Gastroesophageal sphincter (tissue), 4 donors: ENCODE measurements around the gene VDAC1. TPM values are rescaled to one million over a fixed set of nuclear protein-coding genes. Genes with fewer than 3 reads are reported as not detected.

ENCODE experiments used
- ATAC-seq: fragments of 150-250 bp; one replicate; pipeline ENCODE4 v1.9.1; 2016; ENCODE audit warnings: mild to moderate bottlenecking, moderate library complexity
- H3K27ac ChIP-seq, 4 donors: fragments of 200-600 bp; sonication (generic) in 3 of 4; 1 replicate in 3 of 4; 2 replicates in 1 of 4; pipeline ENCODE4 v1.5.1; 2016 to 2019
- H3K27me3 ChIP-seq: fragments of 200-600 bp; sonication (generic); one replicate; pipeline ENCODE4 v1.5.1; 2019
- H3K36me3 ChIP-seq, 2 donors: fragments of 200-600 bp; sonication (generic); one replicate each; pipeline ENCODE4 v1.5.1; 2019; ENCODE audit warnings: control low read depth in 1 of 2
- H3K4me1 ChIP-seq, 3 donors: fragments of 200-600 bp; sonication (generic); 1 replicate in 2 of 3; 2 replicates in 1 of 3; pipeline ENCODE4 v1.5.1; 2016 to 2019; ENCODE audit warnings: control low read depth in 2 of 3
- H3K4me3 ChIP-seq, 2 donors: fragments of 200-600 bp; sonication (generic); one replicate each; pipeline ENCODE4 v1.5.1; 2019; ENCODE audit warnings: mild to moderate bottlenecking in 1 of 2, moderate library complexity in 1 of 2
- H3K9me3 ChIP-seq, 3 donors: fragments of 200-600 bp; sonication (generic); one replicate each; pipeline ENCODE4 v1.5.1; 2017 to 2019; ENCODE audit warnings: control low read depth in 2 of 3
- EP300 ChIP-seq: sonication (generic); formaldehyde crosslinking; IDR thresholded peaks from one replicate; pipeline ENCODE4 v1.6.1; 2017; ENCODE audit warnings: antibody characterized with exemption, mild to moderate bottlenecking
- POLR2A ChIP-seq, 2 donors: fragments of 450-650 bp; IDR thresholded peaks; one replicate each; pipeline ENCODE4 v1.6.1; 2017; ENCODE audit warnings: antibody characterized with exemption in 2 of 2, mild to moderate bottlenecking in 2 of 2, moderate library complexity in 1 of 2
- POLR2AphosphoS5 ChIP-seq: sonication (generic); formaldehyde crosslinking; IDR thresholded peaks from one replicate; pipeline ENCODE4 v1.6.1; 2017; ENCODE audit warnings: antibody characterized with exemption
- WGBS, 2 donors: methylation state at CpG; one replicate each; pipeline ENCODE4 v1.1.5; 2018; ENCODE audit warnings: low coverage in 1 of 2; 5-methylcytosine and 5-hydroxymethylcytosine counted together
- total RNA-seq, 4 donors: library from RNA; depleted of rRNA; stranded (reverse); fragments of >200 nt; gene quantifications; one replicate each; pipeline ENCODE4 v1.1.0, GENCODE V29; 2016
- TF ChIP-seq, protein P1 (sequence below), 4 experiments: fragments of 200-600 bp in 2 of 4; fragments of 450-650 bp in 2 of 4; sonication (generic) in 1 of 4; IDR thresholded peaks; one replicate each; pipeline ENCODE4 v1.5.1; 2017 to 2019; ENCODE audit warnings: antibody characterized with exemption in 4 of 4, mild to moderate bottlenecking in 2 of 4, moderate library complexity in 2 of 4

VDAC1 gene
- total RNA-seq, 4 donors from 2014 or later: 112 to 157 (median 131) TPM

GRCh38 chr5:133953568-133954145, 51.1 kb downstream of the VDAC1 start:
- Histone ChIP-seq H3K27ac (peak overlapping the region; percentile 43 to 72 (median 63)), H3K27me3 (no peaks in the 10 kb centered on the region), H3K4me3 (no peak overlapping the region), H3K4me1 (peaks cover 0 to 42% (median 4%) of the 10 kb centered on the region in 3 donors), H3K9me3 (no peaks in the 10 kb centered on the region), H3K36me3 (peaks cover 3 to 35% of the 10 kb centered on the region in 2 donors)
- ATAC-seq: no peak
- TF ChIP-seq EP300 (no peak), POLR2AphosphoS5 (no peak), POLR2A (IDR thresholded peaks at IDR 0.05) (no peak)
- TF ChIP-seq, protein P1, sequence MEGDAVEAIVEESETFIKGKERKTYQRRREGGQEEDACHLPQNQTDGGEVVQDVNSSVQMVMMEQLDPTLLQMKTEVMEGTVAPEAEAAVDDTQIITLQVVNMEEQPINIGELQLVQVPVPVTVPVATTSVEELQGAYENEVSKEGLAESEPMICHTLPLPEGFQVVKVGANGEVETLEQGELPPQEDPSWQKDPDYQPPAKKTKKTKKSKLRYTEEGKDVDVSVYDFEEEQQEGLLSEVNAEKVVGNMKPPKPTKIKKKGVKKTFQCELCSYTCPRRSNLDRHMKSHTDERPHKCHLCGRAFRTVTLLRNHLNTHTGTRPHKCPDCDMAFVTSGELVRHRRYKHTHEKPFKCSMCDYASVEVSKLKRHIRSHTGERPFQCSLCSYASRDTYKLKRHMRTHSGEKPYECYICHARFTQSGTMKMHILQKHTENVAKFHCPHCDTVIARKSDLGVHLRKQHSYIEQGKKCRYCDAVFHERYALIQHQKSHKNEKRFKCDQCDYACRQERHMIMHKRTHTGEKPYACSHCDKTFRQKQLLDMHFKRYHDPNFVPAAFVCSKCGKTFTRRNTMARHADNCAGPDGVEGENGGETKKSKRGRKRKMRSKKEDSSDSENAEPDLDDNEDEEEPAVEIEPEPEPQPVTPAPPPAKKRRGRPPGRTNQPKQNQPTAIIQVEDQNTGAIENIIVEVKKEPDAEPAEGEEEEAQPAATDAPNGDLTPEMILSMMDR (IDR thresholded peaks at IDR 0.05): no peak
- 79 to 91% methylated on average over 4 to 9 of the region's 10 CpGs for WGBS, 2 donors

- Histone ChIP-seq H3K4me1 (peaks cover 0 to 41% (median 4%) of the 10 kb centered on the region in 3 donors), H3K36me3 (peaks cover 1 to 28% of the 10 kb centered on the region in 2 donors), H3K9me3 (no peaks in the 10 kb centered on the region), H3K4me3 (no peak overlapping the region), H3K27me3 (no peaks in the 10 kb centered on the region), H3K27ac (peak overlapping the region; percentile 43 to 72 (median 63))
- TF ChIP-seq POLR2AphosphoS5: peak; percentile 85
- TF ChIP-seq POLR2A (IDR thresholded peaks at IDR 0.05): no peak
- ATAC-seq: peak; percentile 97
- 20 to 50% methylated on average over 1 to 2 of the region's 10 CpGs for WGBS, 2 donors
These were observed 51.8 kb downstream of the VDAC1 start for GRCh38 chr5:133952729-133953567.

- Histone ChIP-seq H3K4me3 (no peak overlapping the region), H3K27me3 (no peaks in the 10 kb centered on the region), H3K9me3 (no peaks in the 10 kb centered on the region), H3K27ac (no peak overlapping the region), H3K4me1 (peaks cover 0 to 42% (median 4%) of the 10 kb centered on the region in 3 donors), H3K36me3 (peaks cover 0 to 11% of the 10 kb centered on the region in 2 donors)
- TF ChIP-seq POLR2AphosphoS5: no peak
- TF ChIP-seq, protein P1 (IDR thresholded peaks at IDR 0.05): no peak
- TF ChIP-seq POLR2A (IDR thresholded peaks at IDR 0.05): no peak
- 89 to 100% methylated on average over 3 to 6 of the region's 7 CpGs for WGBS, 2 donors
- no peak for ATAC-seq
These were observed 53.8 kb downstream of the VDAC1 start for GRCh38 chr5:133950821-133951612.

DNA sequence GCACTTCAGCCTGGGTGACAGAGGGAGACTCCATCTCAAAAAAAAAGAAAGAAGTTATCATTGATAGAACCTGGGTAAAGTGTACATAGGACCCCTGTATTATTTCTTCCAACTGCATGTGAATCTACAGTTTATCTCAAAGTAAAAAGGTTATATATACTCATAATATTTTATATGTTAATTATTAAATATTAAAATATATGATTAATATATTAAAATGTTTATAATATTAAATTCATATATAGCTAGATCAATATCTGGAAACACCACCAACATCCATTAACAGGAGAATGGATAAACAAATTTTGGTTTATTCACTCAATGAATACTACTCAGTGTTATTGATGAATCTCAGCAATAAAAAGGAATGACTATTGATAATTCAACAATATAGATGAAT, 56.1 kb downstream of the VDAC1 start:
- Histone ChIP-seq H3K4me3 (no peak overlapping the region), H3K36me3 (no peaks in the 10 kb centered on the region), H3K4me1 (peaks cover 0 to 41% (median 4%) of the 10 kb centered on the region in 3 donors), H3K9me3 (no peaks in the 10 kb centered on the region), H3K27me3 (no peaks in the 10 kb centered on the region), H3K27ac (no peak overlapping the region)
- TF ChIP-seq POLR2A (IDR thresholded peaks at IDR 0.05): no peak
- ATAC-seq: no peak

DNA sequence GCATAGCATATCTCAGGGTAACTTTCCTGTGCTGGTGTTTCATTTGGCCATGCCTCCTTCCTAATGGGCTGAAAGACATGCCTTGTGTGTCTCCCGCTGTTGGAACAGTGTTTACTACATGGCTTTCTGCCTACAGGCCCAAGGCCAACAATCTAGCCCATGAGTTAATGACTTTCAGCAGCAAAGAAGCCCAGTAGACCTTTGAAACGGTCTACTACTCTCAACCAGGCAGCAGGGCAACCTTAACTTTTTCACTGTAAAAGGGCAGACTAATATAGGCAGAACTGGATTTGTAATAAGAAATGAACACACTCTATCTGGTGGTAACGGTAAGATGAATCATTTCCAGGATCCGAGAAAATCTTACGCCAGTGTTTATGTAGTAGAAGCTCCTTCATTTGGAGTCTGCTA, 57.3 kb downstream of the VDAC1 start:
- no peaks in the 10 kb centered on the region for H3K9me3 ChIP-seq
- no peak overlapping the region for H3K4me3 ChIP-seq
- H3K36me3 ChIP-seq: no peaks in the 10 kb centered on the region
- H3K27me3 ChIP-seq: no peaks in the 10 kb centered on the region
- WGBS, 2 donors: 39% methylated on average over 4 of the region's 5 CpGs; no CpG with 5 or more reads in 1 of the 2 donors
- H3K4me1 ChIP-seq: peaks cover 0 to 29% (median 0%) of the 10 kb centered on the region in 3 donors
- peak; percentile 49 for TF ChIP-seq POLR2AphosphoS5
- TF ChIP-seq, protein P1 (IDR thresholded peaks at IDR 0.05): no peak
- no peak for TF ChIP-seq POLR2A (IDR thresholded peaks at IDR 0.05)
- no peak for ATAC-seq
- H3K27ac ChIP-seq: no peak overlapping the region
